Activated gamma-delta T cell treated with anti-CD3 and anti-CD28 coated beads, Interleukin-2, amount 50 U/mL, for 16 hours (primary cell): ENCODE results near the gene ENPP4.
"Not testable (repeated sequence)": the region's sequence is repeated elsewhere in the genome, so short reads cannot be mapped to it uniquely, and the experiment has no call there.

Experiments
- DNase-seq: peaks from one replicate; pipeline ENCODE4 v3.0.0-alpha.2; 2020; ENCODE audit warnings: low read depth

The ENPP4 gene

DNA sequence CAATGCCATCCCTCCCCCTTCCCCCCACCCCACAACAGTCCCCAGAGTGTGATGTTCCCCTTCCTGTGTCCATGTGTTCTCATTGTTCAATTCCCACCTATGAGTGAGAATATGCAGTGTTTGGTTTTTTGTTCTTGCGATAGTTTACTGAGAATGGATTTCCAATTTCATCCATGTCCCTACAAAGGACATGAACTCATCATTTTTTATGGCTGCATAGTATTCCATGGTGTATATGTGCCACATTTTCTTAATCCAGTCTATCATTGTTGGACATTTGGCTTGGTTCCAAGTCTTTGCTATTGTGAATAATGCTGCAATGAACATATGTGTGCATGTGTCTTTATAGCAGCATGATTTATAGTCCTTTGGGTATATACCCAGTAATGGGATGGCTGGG lies 1.5 kb downstream of the ENPP4 start:
- DNase-seq: not testable (repeated sequence)

DNA sequence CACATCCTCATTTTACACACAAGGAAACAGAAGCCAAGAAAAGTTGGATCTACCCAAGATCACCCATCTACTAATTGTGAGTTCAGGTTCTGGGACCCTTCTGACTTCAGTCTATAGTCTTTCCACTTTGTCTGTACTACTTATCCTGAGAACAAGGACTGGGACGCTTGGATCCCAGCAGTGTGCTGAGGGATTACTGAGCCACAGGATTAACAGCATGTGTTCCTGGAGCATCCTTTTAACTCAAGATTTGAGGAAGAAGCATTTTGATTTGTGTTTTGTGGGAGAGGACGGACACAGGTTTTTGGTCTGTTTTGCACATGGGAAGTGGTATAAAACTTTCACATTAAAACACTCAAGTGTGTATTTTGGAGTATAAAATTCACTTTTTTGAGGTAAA lies 4.4 kb downstream of the ENPP4 start:
- no peak for DNase-seq

DNA sequence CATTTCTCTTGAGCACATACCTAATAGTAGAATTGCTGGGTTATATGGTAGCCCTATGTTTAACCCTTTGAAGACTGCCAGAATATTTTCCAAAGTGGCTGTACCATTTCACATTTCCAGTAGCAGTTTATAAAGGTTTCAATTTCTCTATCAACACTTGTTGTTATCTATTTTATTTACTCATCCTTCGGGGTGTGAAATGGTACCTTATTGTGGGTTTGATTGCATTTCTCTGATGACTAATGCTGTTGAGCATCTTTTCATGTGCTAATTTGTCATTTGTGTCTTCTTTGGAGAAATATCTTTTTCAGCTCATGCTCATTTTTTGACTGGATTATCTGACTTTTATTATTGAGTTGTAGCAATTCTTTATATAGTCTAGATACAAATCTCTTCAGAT lies 5.4 kb downstream of the ENPP4 start:
- DNase-seq: no peak

DNA sequence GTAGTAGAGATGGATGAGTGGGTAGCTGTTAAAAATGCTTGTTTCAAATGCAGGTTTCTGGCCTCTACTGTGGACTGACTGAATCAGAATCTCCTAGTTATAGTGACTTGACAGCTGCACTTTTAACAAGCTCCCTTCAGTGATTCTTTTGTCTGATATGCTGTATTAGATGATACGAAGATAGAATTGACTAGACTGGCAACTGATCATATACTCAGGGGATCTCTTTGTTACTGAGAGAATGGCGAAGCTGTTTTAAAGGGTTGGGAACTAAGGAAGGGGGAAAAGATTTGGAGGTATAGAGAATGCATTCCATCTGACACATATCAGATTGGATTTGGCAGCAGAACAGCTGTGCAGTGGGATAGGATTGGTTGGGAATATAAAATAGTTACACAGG lies 7.0 kb downstream of the ENPP4 start:
- no peak for DNase-seq

DNA sequence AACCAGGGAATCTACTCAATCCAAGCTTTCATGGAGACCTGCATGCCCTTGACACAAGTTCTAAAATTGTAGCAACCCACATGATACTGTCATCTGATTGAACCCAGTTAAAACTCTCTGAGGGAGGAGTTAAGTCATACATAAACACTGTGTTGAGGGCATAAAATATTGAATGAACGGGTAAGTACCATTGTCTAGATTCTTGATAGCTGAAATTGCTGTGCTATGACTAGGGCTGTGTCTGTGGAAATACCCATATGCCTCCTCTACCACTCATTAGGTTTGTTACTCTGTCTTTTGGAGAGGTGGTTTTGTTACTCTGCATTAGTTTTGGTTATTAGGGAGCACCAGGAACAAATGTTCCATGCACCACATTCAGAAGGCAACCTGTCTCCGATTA lies 7.6 kb downstream of the ENPP4 start:
- no peak for DNase-seq

DNA sequence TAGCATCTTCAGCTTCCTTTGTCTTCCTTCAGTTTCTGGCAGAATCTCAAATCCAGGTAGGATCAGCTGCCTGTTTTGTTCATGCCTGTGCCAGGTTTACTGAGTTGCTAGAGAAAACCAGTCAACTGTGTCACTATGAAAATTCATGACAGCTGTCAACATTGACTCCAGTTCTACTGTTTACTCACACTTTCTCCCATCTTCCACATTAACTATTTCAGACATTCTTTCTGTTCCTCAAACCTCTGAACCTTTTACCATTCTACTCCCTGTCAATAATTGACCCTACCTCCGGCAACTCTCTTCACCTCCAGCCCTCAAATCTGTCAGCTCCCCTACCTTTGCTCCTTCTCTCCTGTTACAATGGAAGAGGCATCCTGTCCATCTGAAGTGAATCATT lies 8.5 kb downstream of the ENPP4 start:
- DNase-seq: no peak

DNA sequence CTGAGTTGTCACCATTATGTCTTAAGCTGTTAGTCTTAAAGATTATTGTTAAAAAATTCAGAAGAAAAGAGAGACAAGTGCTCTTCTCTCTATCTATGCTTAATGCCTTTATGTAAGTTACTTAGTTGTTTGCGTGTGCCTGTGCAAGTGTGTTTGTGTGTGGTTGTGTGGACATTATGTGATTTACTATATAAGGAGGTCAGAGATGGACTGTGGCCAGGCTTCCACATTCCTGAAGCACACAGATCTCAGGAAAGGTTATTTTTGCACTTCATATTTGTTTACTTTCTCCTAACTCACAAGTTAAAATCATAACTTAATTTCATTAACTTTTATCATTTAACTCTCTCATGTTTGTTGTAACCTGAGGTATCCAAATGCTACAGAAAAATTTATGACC lies 14.5 kb downstream of the ENPP4 start:
- DNase-seq: no peak

DNA sequence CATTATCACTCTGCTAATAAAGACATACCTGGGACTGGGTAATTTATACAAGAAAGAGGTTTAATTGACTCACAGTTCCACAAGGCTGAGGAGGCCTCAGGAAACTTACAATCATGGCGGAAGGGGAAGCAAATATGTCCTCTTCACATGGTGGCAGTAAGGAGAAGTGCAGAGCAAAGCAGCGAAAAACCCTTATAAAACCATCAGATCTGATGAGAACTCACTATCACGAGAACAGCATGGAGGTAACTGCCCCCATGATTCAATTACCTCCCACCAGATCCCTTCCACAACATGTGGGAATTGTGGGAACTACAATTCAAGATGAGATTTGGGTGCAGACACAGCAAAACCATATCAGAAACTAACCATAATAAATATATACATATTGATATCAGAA lies 19.3 kb downstream of the ENPP4 start:
- DNase-seq: not testable (repeated sequence)

DNA sequence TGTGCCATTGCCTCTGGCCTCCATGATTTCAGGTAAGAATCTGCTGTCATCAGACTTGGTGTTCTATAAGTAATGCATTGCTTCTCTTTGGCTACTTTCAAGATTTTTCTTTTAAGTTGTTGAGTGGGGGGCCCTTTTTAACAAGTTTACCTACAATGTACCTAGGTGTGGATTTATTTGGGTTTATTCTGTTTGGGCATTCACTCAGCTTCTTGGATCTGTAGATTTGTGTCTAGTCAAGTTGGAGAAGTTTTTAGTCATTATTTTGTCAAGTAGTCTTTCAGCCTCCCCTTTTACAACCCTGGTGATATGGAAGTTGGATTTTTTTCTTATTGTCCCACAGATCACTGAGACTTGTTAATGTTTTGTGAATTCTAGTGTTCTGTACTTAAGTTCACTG lies 26.9 kb downstream of the ENPP4 start:
- DNase-seq: no peak

DNA sequence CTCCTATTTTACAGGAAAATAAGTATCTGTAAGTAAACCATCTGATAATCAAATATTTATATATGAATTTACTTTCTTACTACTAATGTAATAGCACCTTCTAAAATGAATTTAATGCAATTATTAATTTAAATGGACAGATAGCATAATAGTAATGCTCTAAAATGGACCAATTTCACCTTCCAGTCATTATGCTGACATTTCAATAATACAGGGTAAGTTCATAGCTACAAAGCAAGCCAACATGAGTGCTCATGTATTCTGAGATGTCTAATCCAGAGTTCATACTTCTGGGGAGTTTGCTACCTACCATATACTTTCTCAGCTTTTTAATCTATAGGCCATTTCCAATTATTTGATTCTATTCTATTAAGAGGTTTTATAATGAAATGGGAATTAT lies 29.4 kb downstream of the ENPP4 start:
- no peak for DNase-seq

DNA sequence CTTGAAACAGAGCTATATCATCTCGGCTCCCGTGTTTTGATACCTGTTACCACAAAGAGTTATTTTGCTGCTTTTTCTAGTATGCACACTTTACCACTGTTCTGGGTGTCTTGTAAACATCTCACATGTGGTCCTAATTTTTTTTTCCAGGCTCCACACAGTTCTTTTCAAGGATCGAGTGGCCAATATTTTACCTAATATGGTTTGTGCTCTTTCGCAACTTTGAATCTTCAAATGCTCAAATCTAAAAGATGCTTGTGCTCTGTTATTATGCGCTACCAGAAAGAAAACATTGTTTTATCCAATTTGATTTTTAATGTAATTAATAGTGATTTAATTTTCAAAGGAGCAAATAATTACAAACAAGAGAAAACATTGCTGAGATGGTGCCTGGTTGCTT lies 30.3 kb downstream of the ENPP4 start:
- DNase-seq: no peak

DNA sequence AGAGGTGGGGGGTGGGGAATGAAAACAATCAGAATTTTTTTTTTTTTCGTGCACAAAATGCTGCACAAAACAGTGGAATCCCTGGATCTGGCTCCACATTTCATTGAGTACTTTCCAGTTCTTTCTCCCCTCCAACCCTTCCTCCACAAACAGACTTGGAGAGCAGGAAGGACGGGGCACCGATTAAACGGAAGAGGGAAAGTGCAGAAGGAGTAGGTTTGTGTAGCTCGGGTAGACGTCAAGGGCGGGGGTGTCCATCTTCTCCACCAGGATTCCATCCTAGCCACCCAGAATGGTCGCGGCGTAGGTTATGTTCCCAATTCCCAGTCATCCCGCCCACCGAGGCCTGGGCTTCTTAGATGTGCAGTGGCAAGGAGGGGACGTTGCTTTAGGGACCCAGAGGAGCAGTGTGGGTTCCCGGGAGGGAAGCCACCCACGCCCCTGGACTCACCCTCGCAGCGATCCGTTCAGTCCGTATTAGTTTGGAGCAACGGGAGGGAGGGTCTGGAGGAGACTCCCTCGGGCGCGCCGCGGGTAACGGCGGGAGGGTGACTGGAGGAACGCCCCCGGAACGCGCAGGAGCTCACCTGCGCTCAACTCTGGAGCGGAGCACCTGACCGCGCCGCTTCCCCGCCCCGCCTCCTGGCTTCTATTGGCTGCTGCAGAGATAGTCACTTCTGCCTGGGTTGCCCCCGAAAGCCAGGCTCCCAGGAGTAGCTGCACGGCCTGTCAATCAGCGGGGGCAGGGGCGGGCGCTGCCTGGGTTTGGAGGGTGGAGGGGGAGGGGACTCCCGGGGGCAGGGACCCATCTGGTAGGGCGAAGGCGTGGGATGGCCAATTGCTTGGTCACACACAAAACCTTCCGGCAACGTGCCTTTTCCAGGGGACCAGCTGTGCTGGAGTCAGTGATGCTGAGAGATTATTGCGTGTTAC lies 40.8 kb downstream of the ENPP4 start, which contains the start of gene ENPP5:
ENPP5 (minus strand) TSS at position 624 of the 933 bp plus-strand sequence. CDS start 2,718 bp downstream, outside the sequence.
- DNase-seq: peak; percentile 63

DNA sequence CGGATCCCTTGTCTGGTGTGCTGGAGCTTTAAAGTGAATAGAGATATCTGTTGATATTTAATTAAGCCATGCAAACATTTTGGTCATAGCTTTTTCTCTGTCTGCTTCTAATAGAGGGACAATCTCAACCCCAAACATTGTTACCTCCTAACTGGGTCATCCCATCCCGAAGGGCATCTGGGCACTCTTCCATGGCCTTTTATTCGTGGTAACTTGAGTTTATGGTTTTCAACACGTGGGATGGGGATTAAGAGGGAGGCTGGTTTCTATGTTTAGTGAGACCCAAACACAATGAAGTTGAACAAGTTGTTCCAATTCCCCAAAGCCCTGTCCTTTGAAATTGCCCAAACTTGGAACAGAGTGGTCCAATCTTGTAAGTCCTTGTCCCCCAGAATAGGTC lies 42.4 kb downstream of the ENPP4 start:
- no peak for DNase-seq

DNA sequence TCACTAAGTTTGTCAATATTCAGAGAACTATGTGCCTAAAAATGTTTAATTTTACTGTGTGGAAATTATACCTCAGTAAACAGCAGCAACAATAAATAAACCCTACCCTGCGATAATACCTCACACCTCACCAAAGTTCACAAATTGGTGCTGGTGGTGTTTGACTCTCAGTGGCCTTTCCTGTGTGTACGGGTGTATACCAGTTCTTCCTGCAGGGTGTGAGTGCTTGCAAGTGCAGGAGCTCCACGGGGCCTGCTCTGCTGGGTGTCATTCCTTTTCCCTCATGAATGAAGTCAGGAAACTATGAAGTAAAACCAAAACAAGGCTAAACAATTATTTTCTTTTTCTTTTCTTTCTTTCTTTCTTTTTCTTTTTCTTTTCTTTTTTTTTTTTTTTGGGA lies 45.1 kb downstream of the ENPP4 start:
- DNase-seq: no peak

DNA sequence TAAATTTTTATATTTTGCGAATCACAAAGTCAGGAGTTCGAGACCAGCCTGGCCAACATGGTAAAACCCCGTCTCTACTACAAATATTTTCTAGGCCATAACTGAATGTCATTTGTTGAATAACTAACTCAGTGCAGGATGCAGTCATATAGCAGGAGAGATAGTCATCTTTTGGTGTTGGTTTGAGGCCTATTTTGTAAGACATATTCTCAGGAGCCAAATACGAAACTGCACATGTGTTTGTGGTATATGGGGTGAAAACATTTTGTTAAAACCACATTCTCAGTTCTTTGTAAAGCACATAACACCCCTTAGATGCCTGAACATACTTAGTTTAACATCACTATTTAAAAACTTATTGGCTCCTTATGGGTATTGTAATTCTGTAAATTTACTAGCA lies 45.7 kb downstream of the ENPP4 start:
- DNase-seq: no peak

DNA sequence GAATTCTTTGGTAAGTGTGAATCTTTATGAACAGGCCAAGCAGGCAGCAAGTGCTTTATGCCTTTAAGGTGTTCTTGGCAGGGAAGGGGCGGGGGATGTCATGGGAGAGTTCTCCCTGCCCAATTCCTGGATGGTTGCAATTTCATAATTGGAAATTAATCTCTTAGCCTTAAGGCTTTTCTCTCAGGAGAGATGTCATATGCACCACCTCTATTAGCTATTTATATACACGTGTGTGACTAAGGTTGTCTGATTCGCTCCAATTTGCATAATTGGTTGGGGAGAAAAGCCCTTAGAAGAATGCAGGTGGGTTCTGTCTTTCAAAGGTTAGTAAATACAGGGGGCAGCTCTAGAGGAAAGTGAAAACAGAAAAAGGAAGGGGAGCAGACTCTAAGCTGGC lies 46.2 kb downstream of the ENPP4 start:
- no peak for DNase-seq

DNA sequence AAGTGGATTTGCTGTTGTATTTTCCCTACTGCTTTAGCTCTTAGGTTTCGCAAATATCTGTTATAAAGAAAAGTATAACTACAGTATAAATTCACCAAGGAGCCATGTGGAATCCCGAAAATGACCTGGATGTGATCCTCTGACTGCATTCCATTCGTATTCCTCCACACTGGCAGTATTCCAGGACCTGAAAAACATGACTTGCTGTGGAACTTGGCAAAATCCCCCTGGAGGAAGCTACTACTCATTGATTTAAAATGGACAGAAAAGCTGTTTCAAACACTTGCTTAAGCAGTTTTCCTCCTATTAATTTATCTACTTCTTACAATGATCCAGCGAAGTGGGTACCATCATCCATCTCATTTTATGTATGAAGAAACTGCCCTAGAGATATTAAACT lies 54.3 kb downstream of the ENPP4 start:
- DNase-seq: no peak

DNA sequence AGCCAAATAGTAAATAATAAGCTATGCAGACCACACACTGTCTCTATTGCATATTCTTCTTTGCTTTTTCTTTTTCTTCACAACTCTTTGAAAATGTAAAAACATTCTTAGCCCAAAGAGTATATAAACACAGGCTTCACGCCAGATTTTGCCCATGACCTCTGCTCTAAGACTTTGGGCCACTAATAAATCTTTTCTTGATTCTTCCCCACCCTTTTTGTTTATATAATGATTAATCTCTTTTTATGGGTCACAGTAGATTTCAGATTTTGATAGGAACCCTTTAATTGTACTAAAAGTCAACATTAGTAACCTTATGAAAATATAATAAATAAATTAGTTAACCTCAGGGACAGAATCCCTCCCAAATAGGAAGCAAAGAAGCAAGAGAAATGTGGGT lies 56.8 kb downstream of the ENPP4 start:
- DNase-seq: no peak

DNA sequence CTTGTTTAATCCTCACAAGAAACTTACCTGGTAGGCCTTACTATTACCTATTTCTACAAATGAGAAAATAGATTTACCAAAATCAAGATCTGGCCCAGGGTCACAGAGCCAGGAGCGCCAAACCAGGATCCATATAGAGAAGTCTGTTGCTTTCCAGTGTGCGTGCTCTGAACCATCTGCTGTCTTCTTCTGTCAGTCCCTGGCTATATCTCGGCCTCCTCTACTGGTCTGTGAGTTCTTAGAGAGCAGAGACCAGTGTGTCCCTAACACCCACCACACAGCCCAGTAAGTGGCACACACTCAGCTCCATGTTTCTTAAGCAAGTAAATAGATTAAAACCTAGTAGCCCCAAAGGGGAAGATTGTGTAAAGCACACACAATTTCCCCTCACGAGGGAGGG lies 59.9 kb downstream of the ENPP4 start:
- DNase-seq: no peak

DNA sequence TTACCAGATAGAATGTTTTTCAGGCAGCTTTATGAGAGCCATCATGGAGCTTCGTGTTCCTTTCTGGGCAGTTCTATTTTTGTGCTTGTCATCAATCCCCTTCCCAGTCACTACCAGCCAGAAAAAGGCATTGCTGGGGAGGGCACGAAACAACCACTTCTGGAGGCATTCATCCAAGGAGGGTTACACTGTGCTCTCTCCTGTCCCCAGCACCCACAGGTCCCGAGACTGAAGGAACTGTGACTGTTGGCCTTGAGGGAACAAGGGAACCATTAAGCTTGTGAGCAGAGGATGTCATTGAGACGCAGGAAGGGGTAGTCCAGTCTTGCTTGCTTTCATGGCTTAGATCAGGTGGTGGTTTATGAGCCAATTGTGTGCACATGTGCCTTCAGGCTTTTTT lies 61.1 kb downstream of the ENPP4 start:
- DNase-seq: no peak

DNA sequence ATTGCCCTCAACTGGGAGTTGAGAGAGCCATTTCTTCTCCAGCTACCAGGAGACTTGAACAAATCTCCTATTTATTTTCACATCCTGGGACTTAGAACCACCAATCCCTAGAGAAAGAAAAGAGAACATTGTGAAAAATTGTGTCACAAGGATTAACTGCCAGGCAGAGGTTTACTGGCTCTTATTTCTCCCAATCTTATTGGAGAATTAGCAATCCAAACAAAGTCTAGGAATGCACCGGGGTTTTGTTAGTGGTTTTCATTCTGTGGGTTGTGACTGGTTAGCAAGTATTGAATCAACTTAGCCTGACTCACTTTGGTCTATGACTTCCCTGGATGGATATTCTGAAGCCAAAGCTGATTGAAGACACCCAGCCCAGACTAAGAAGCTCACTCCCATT lies 62.2 kb downstream of the ENPP4 start:
- DNase-seq: no peak
